Prostate gland (tissue), 2 donors: ENCODE measurements around the gene DYNC1H1. TPM values are rescaled to one million over a fixed set of nuclear protein-coding genes. Genes with fewer than 3 reads are reported as not detected.
A peak's percentile ranks its signal among the peaks of the same experiment; 100 is the strongest.

Source experiments
- DNase-seq: peaks from one replicate; pipeline ENCODE4 v3.0.0-alpha.2; 2019; ENCODE audit warnings: low spot score
- H3K27ac ChIP-seq, 2 donors: fragments of 200-600 bp; sonication (generic); 2 replicates each; pipeline ENCODE4 v1.5.1; 2017 to 2019
- H3K27me3 ChIP-seq: fragments of 200-600 bp; sonication (generic); replicated peaks from 2 replicates; pipeline ENCODE4 v1.5.1; 2019; ENCODE audit not compliant: insufficient read depth
- H3K36me3 ChIP-seq, 2 donors: fragments of 200-600 bp; sonication (generic); 1 replicate in 1 of 2; 2 replicates in 1 of 2; pipeline versions ENCODE4 v1.5.1 to v1.8.1; 2017 to 2019
- H3K4me1 ChIP-seq: fragments of 200-600 bp; sonication (generic); replicated peaks from 2 replicates; pipeline ENCODE4 v1.5.1; 2019
- H3K4me3 ChIP-seq, 2 donors: fragments of 200-600 bp; sonication (generic); 2 replicates each; pipeline ENCODE4 v1.5.1; 2017 to 2019
- H3K9me3 ChIP-seq: fragments of 200-600 bp; sonication (generic); 2 replicates; pipeline ENCODE4 v1.5.1; 2017
- CTCF ChIP-seq, 4 experiments: fragments of 200-600 bp in 2 of 4; fragments of 450-650 bp in 2 of 4; sonication (generic) in 2 of 4; IDR thresholded peaks; 1 replicate in 3 of 4; 2 replicates in 1 of 4; pipeline ENCODE4 v1.5.1; 2016 to 2019; ENCODE audit warnings: antibody characterized with exemption in 4 of 4, mild to moderate bottlenecking in 2 of 4, moderate library complexity in 2 of 4
- POLR2A ChIP-seq: fragments of 450-650 bp; IDR thresholded peaks from one replicate; pipeline ENCODE4 v1.6.1; 2016; ENCODE audit warnings: antibody characterized with exemption, mild to moderate bottlenecking
- POLR2AphosphoS5 ChIP-seq: sonication (generic); formaldehyde crosslinking; IDR thresholded peaks from one replicate; pipeline ENCODE4 v1.6.1; 2017; ENCODE audit warnings: antibody characterized with exemption
- WGBS: methylation state at CpG from one replicate; pipeline ENCODE4 v1.1.5; 2018; 5-methylcytosine and 5-hydroxymethylcytosine counted together
- intact Hi-C: fragments of 100-400 bp; cut with DNase I; formaldehyde crosslinking; loops from one replicate; pipeline ENCODE4 v1.14.2; 2022
- total RNA-seq, 2 donors: library from RNA; depleted of rRNA; stranded (reverse); fragments of >200 nt; gene quantifications; one replicate each; pipeline ENCODE4 v1.1.0, GENCODE V29; 2016

The DYNC1H1 gene
- total RNA-seq, 2 donors from 2014 or later = 366 to 616 TPM

- TF ChIP-seq POLR2A (no peak), POLR2AphosphoS5 (no peak), CTCF (IDR thresholded peaks at IDR 0.05) (no peak)
- no peak for DNase-seq
- no peaks in the 10 kb centered on the region for H3K4me1 ChIP-seq
- H3K36me3 ChIP-seq = peaks cover 20 to 42% of the 10 kb centered on the region in 2 donors
- no peak overlapping the region for H3K27ac ChIP-seq
- no peaks in the 10 kb centered on the region for H3K9me3 ChIP-seq
- intact Hi-C loops = no loop called here
- WGBS = 92% methylated on average over 33 of the region's 33 CpGs
- H3K27me3 ChIP-seq = no peaks in the 10 kb centered on the region
- no peak overlapping the region for H3K4me3 ChIP-seq
Measured at GRCh38 chr14:102047808-102048540, 83.6 kb downstream of the DYNC1H1 start.

DNA sequence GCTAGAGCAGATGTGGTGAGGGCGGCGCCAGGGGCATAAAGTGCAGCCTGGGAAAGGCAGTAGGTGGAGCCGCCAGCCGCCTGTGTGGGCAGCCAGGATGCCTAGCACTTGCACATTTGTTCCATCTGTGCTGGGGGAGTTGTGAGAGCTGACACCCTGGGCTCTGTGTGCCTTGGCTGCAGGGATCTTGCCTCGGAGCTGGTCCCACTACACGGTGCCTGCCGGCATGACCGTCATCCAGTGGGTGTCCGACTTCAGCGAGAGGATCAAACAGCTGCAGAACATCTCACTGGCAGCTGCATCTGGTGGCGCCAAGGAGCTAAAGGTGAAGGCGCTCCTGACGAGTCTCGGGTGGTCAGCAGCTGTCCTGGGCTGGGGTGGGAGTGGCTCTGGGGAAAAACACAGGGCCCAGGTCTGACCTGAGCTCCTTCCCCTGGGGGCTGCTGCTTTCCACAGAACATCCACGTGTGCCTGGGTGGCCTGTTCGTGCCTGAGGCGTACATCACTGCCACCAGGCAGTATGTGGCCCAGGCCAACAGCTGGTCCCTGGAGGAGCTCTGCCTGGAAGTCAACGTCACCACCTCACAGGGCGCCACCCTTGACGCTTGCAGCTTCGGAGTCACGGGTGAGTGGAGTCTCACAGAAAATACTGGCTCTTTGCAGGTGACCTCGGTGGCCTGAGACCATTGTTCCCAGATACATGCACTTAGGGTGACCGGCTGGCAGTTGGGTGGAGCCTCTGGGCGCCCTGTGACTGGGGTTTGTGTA, 85.1 kb downstream of the DYNC1H1 start:
- H3K36me3 ChIP-seq = peaks cover 13 to 27% of the 10 kb centered on the region in 2 donors

DNA sequence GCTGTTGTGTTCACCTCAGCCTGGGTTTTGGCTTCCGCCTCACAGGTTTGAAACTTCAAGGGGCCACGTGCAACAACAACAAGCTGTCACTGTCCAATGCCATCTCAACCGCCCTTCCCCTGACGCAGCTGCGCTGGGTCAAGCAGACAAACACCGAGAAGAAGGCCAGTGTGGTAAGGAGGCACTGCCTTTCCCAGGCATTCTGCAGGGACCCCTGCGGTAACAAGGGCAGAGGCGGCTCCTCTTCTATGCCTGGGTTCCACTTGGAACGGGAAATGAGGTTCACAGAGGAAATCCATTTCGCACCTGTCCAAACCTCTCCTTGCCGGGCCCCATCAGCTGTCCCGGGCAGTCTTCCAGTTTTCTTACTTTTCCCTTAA, 85.6 kb downstream of the DYNC1H1 start:
- WGBS = 82% methylated on average over 12 of the region's 12 CpGs
- no peak overlapping the region for H3K27ac ChIP-seq

More for the DNA sequence above, 85.1 kb downstream of the DYNC1H1 start:
- intact Hi-C loops = loop anchor here (5.0 kb wide), 1 partner anchor 38 kb away; the partner anchor contains the start of gene HSP90AA1
- H3K4me3 ChIP-seq = no peak overlapping the region
- WGBS = 84% methylated on average over 20 of the region's 25 CpGs
- no peak for DNase-seq
- no peak for TF ChIP-seq POLR2AphosphoS5
- no peak for TF ChIP-seq CTCF (IDR thresholded peaks at IDR 0.05)
- TF ChIP-seq POLR2A = no peak
- H3K27me3 ChIP-seq = no peaks in the 10 kb centered on the region
- no peaks in the 10 kb centered on the region for H3K4me1 ChIP-seq
- no peaks in the 10 kb centered on the region for H3K9me3 ChIP-seq
- H3K27ac ChIP-seq = no peak overlapping the region

DNA sequence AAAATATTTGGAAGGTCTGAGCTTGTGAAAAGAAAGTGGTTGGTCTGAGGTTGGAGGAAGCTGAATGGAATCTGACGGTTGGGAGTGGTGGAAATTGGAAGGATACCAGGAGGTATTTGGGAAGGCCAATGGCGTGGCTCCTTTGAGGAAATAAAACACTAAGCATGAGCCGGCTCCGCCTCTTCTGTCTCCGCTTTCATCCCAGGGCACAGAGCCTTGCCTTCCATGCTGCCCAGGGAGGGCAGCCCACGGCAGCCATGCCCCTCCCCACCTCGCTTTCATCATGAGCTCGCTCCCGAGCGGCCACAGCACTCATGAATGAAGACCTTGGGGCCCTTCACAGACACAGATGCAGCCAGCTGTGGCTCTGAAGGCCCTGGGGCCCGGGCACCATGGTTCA, 86.3 kb downstream of the DYNC1H1 start:
- TF ChIP-seq POLR2A (no peak), CTCF (IDR thresholded peaks at IDR 0.05) (no peak), POLR2AphosphoS5 (peak; percentile 16)
- Histone ChIP-seq H3K27ac (no peak overlapping the region), H3K9me3 (no peaks in the 10 kb centered on the region), H3K36me3 (peaks cover 12 to 23% of the 10 kb centered on the region in 2 donors), H3K4me1 (no peaks in the 10 kb centered on the region), H3K27me3 (no peaks in the 10 kb centered on the region), H3K4me3 (no peak overlapping the region)
- intact Hi-C loops = loop anchor here (5.0 kb wide), 1 partner anchor 37 kb away; the partner anchor contains the start of gene HSP90AA1
- DNase-seq = peak; percentile 36
- WGBS = 39% methylated on average over 11 of the region's 11 CpGs

More for the DNA sequence above, 85.6 kb downstream of the DYNC1H1 start:
- intact Hi-C loops = loop anchor here (5.0 kb wide), 1 partner anchor 37 kb away; the partner anchor contains the start of gene HSP90AA1
- TF ChIP-seq CTCF (IDR thresholded peaks at IDR 0.05) (no peak), POLR2A (no peak), POLR2AphosphoS5 (no peak)
- Histone ChIP-seq H3K36me3 (peaks cover 12 to 23% of the 10 kb centered on the region in 2 donors), H3K4me3 (no peak overlapping the region), H3K9me3 (no peaks in the 10 kb centered on the region), H3K27me3 (no peaks in the 10 kb centered on the region), H3K4me1 (no peaks in the 10 kb centered on the region)
- no peak for DNase-seq
